Stimulated activated CD8-positive, alpha-beta memory T cell treated with anti-CD3 and anti-CD28 coated beads, Interleukin-4, amount 100 ng/mL, for 1 hour (primary cell): Measurements from ENCODE around the gene TXNRD3.

Source experiments
- DNase-seq, 2 donors: peaks; one replicate each; pipeline ENCODE4 v3.0.0-alpha.2; 2020; ENCODE audit warnings: low read depth in 2 of 2, low spot score in 1 of 2

The TXNRD3 gene

GRCh38 chr3:126672340-126672739 lies 17.4 kb upstream of the TXNRD3 start:
- no peak for DNase-seq

- no peak for DNase-seq
These were observed 16.6 kb upstream of the TXNRD3 start for GRCh38 chr3:126671521-126671920.

- DNase-seq = no peak
These were observed 13.8 kb upstream of the TXNRD3 start for GRCh38 chr3:126668450-126669401.

GRCh38 chr3:126667631-126668449 lies 12.9 kb upstream of the TXNRD3 start:
- DNase-seq = no peak

- no peak for DNase-seq
These were observed 12.0 kb upstream of the TXNRD3 start for GRCh38 chr3:126666658-126667528.

- DNase-seq = no peak
These were observed 11.2 kb upstream of the TXNRD3 start for GRCh38 chr3:126665959-126666657.

GRCh38 chr3:126665221-126665936 lies 10.5 kb upstream of the TXNRD3 start:
- no peak for DNase-seq

GRCh38 chr3:126664591-126665214 lies 9.8 kb upstream of the TXNRD3 start:
- no peak for DNase-seq

GRCh38 chr3:126663750-126664149 lies 8.8 kb upstream of the TXNRD3 start:
- no peak for DNase-seq

- no peak for DNase-seq
These were observed 8.3 kb upstream of the TXNRD3 start for GRCh38 chr3:126663257-126663656.

- no peak for DNase-seq
These were observed 6.8 kb upstream of the TXNRD3 start for GRCh38 chr3:126661532-126662364.

GRCh38 chr3:126659915-126660886 lies 5.3 kb upstream of the TXNRD3 start:
- DNase-seq = no peak

- no peak for DNase-seq
These were observed 3.7 kb upstream of the TXNRD3 start for GRCh38 chr3:126658584-126658983.

GRCh38 chr3:126657901-126658300 lies 3.0 kb upstream of the TXNRD3 start:
- DNase-seq = no peak

GRCh38 chr3:126656371-126657134 lies 1.6 kb upstream of the TXNRD3 start:
- DNase-seq = no peak

GRCh38 chr3:126655887-126656286 lies 963 bp upstream of the TXNRD3 start:
- DNase-seq = no peak
